RWPE2 (cell line): ENCODE data around the gene CEP95.

Experiments
- ATAC-seq: fragments of 200-7000 bp; cut with Tn5 transposase; 3 replicates; pipeline ENCODE4 v1.9.1; 2021; ENCODE audit warnings: low read depth
- DNase-seq: peaks from one replicate; pipeline ENCODE4 v3.0.0-alpha.2; 2020; ENCODE audit warnings: low spot score
- H3K27ac ChIP-seq: fragments of 450-650 bp; 2 replicates; pipeline ENCODE4 v1.5.1; 2017; ENCODE audit warnings: mild to moderate bottlenecking; ENCODE audit not compliant: poor library complexity, severe bottlenecking
- H3K27me3 ChIP-seq: fragments of 250-450 bp; sonication (Bioruptor Pico); 2 replicates; pipeline ENCODE4 v1.5.1; 2021; ENCODE audit warnings: mild to moderate bottlenecking, moderate library complexity; ENCODE audit not compliant: insufficient read depth, poor library complexity, severe bottlenecking
- H3K36me3 ChIP-seq: fragments of 250-450 bp; sonication (Bioruptor Pico); 2 replicates; pipeline ENCODE4 v1.5.1; 2020; ENCODE audit warnings: low read depth, mild to moderate bottlenecking, moderate library complexity
- H3K4me1 ChIP-seq: fragments of 250-450 bp; sonication (Bioruptor Pico); 2 replicates; pipeline ENCODE4 v1.5.1; 2021; ENCODE audit warnings: mild to moderate bottlenecking, moderate library complexity; ENCODE audit not compliant: insufficient read depth, poor library complexity, severe bottlenecking
- H3K4me3 ChIP-seq: fragments of 250-450 bp; sonication (Bioruptor Pico); 2 replicates; pipeline ENCODE4 v1.5.1; 2021; ENCODE audit warnings: mild to moderate bottlenecking, moderate library complexity; ENCODE audit not compliant: severe bottlenecking
- H3K9me3 ChIP-seq: fragments of 250-450 bp; sonication (Bioruptor Pico); 2 replicates; pipeline ENCODE4 v1.5.1; 2021; ENCODE audit warnings: mild to moderate bottlenecking, moderate library complexity; ENCODE audit not compliant: severe bottlenecking
- TF ChIP-seq, protein P1 (sequence below): fragments of 450-650 bp; IDR thresholded peaks from one replicate; pipeline ENCODE4 v1.5.1; 2017; ENCODE audit warnings: mild to moderate bottlenecking, moderate library complexity; ENCODE audit not compliant: poor library complexity, severe bottlenecking

The CEP95 gene

GRCh38 chr17:64544742-64545141, 38.0 kb downstream of the CEP95 start:
- TF ChIP-seq, protein P1, sequence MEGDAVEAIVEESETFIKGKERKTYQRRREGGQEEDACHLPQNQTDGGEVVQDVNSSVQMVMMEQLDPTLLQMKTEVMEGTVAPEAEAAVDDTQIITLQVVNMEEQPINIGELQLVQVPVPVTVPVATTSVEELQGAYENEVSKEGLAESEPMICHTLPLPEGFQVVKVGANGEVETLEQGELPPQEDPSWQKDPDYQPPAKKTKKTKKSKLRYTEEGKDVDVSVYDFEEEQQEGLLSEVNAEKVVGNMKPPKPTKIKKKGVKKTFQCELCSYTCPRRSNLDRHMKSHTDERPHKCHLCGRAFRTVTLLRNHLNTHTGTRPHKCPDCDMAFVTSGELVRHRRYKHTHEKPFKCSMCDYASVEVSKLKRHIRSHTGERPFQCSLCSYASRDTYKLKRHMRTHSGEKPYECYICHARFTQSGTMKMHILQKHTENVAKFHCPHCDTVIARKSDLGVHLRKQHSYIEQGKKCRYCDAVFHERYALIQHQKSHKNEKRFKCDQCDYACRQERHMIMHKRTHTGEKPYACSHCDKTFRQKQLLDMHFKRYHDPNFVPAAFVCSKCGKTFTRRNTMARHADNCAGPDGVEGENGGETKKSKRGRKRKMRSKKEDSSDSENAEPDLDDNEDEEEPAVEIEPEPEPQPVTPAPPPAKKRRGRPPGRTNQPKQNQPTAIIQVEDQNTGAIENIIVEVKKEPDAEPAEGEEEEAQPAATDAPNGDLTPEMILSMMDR, result no peak
- Histone ChIP-seq H3K36me3 (peaks cover 84% of the 10 kb centered on the region), H3K4me1 (no peaks in the 10 kb centered on the region), H3K27me3 (no peaks in the 10 kb centered on the region), H3K27ac (no peak overlapping the region), H3K4me3 (no peak overlapping the region), H3K9me3 (no peaks in the 10 kb centered on the region)
- DNase-seq, result no peak
- ATAC-seq, result no peak

DNA sequence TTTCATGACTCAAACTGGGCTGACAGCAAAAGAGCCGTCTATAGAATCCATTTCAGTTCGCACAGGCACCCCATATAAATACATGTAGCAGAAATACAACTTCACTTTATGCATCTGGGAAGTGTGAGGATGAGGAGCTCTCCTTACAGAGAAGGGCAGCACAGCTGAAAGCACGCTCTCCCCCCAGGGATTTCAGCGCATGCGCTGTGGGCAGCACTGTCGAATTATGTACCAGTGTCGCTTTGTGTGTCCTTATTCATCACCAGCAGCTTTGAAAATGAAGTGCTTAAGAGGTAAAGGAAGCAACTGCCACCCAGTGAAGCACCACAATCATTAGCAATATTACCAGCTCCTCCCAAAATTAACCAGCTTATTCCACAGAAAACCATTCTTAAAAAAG, 39.9 kb downstream of the CEP95 start:
- ATAC-seq (no peak), DNase-seq (no peak)
- H3K4me3 ChIP-seq, result no peak overlapping the region
- H3K27me3 ChIP-seq, result no peaks in the 10 kb centered on the region
- no peaks in the 10 kb centered on the region for H3K4me1 ChIP-seq
- H3K36me3 ChIP-seq, result peaks cover 97% of the 10 kb centered on the region
- no peaks in the 10 kb centered on the region for H3K9me3 ChIP-seq
- TF ChIP-seq, protein P1, result no peak
- no peak overlapping the region for H3K27ac ChIP-seq

GRCh38 chr17:64547319-64547718, 40.5 kb downstream of the CEP95 start:
- TF ChIP-seq, protein P1, result no peak

GRCh38 chr17:64551461-64551860, 44.7 kb downstream of the CEP95 start:
- Histone ChIP-seq H3K27ac (no peak overlapping the region), H3K4me1 (no peaks in the 10 kb centered on the region), H3K36me3 (peaks cover 97% of the 10 kb centered on the region), H3K4me3 (no peak overlapping the region), H3K9me3 (no peaks in the 10 kb centered on the region), H3K27me3 (no peaks in the 10 kb centered on the region)
- ATAC-seq (no peak), DNase-seq (no peak)
- TF ChIP-seq, protein P1, result no peak

More at GRCh38 chr17:64547319-64547718, 40.5 kb downstream of the CEP95 start:
- ATAC-seq (no peak), DNase-seq (no peak)
- H3K27me3 ChIP-seq, result no peaks in the 10 kb centered on the region
- no peaks in the 10 kb centered on the region for H3K4me1 ChIP-seq
- H3K4me3 ChIP-seq, result no peak overlapping the region
- H3K36me3 ChIP-seq, result peaks cover 97% of the 10 kb centered on the region
- H3K27ac ChIP-seq, result no peak overlapping the region
- no peaks in the 10 kb centered on the region for H3K9me3 ChIP-seq

DNA sequence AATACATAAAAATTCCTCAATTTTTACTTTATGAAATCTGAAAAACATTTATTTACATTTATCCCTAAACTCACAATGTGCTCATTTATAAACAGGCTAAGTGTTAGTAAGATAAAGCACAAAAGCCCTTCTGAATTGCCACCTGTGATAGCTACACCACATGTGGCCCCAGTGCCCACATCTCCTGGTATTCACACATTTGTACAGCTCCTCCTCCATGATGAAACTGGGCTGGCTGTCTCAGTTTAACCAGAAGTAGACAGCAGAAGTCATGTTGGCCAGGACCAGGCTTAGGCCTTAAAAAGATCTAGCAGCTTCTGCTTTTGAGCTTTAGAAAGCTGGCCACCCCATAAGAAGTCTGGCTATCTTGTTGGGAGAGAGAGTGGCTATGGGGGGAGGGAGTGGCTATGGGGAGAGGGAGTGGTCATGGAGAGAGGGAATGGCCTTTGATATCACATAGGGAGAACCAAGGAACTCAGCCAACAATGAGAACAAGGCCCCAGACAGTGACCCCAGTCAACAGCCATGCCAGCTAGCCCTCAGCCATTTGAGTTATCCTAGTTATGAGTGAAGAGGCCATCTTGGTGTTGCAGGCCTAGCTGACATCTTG, 47.4 kb downstream of the CEP95 start:
- no peak for ATAC-seq
- H3K9me3 ChIP-seq, result no peaks in the 10 kb centered on the region

More for the DNA sequence above, 47.4 kb downstream of the CEP95 start:
- H3K27ac ChIP-seq, result no peak overlapping the region
- TF ChIP-seq, protein P1, result no peak
- no peak for DNase-seq
- peaks cover 99% of the 10 kb centered on the region for H3K36me3 ChIP-seq
- no peak overlapping the region for H3K4me3 ChIP-seq
- no peaks in the 10 kb centered on the region for H3K27me3 ChIP-seq
- H3K4me1 ChIP-seq, result no peaks in the 10 kb centered on the region
